SK-N-MC (cell line): ENCODE results near the gene LDAH.

ENCODE experiments used
- EZH2 ChIP-seq: fragments of 200-600 bp; sonication (generic); IDR thresholded peaks from one replicate; pipeline ENCODE4 v1.6.1; 2017; ENCODE audit warnings: antibody characterized with exemption
- POLR2AphosphoS5 ChIP-seq: IDR thresholded peaks from 2 replicates; pipeline ENCODE4 v1.6.1; 2012; ENCODE audit warnings: mild to moderate bottlenecking, low read depth, low read length, borderline replicate concordance

DNA sequence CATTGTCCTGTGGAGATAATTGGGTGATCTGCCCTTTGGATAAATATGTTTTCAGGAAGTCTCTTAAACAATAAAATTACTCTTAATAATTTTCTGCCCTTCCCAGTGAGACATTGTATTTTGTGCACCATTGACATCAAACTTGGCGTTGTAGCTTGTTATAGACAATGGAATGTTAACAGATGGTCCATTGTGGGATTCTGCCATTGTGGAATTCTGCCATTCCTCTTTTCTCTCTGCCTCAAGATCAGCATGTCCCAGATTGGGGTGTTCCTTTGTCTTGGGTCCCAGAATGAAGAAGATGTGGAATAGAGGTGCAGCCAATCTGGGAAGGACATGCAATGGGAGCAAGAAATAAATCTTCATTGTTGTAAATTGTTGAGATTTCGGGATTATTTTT is 15.1 kb upstream of the LDAH start:
- no peak for TF ChIP-seq POLR2AphosphoS5
- TF ChIP-seq EZH2, result no peak
